HG03342 (cell line): ENCODE data around the gene CES4A.
"Not testable (repeated sequence)": the region's sequence is repeated elsewhere in the genome, so short reads cannot be mapped to it uniquely, and the experiment has no call there.

Experiments used
- ATAC-seq: cut with Tn5 transposase; IDR thresholded peaks from one replicate; pipeline ENCODE4 v1.9.1; 2021; ENCODE audit warnings: mild to moderate bottlenecking, moderate library complexity; ENCODE audit not compliant: unreplicated experiment

The CES4A gene

DNA sequence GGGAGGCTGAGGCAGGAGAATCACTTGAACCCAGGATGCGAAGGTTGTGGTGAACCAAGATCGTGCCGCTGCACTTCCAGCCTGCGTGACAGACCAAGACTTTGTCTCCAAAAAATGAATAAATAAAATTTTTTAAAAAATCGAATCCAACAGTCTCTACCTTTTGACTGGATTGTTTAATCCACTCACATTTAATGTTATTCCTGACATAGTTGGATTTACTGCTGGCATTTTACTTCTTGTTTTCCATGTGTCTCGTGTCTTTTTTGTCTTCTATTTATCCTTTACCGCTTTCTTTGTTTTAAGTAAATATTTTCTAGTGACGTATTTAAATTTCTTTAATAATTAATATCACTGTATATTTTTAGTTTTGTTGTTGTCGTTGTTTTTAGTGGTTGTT, 5.4 kb upstream of the CES4A start:
- ATAC-seq: no peak

DNA sequence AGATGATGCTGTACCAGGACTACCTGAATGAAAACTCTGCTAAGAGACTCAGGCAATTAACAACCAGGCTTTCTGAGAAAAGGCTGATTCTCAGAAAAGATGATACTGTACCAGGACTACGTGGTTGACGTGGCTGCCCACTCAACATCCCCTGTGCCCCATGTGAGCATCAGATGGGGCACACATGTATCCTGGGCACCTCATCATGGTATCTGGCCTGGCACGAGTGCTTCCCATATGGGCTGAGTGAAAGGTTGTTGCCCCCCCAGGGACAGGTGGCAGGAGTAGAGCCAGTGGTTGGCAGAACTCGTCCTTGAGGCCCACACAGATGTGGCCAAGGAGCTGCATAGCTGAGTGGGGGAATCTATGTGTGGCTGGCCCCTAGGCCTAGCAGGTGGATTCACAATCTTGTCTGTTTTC, 3.5 kb upstream of the CES4A start:
- no peak for ATAC-seq

DNA sequence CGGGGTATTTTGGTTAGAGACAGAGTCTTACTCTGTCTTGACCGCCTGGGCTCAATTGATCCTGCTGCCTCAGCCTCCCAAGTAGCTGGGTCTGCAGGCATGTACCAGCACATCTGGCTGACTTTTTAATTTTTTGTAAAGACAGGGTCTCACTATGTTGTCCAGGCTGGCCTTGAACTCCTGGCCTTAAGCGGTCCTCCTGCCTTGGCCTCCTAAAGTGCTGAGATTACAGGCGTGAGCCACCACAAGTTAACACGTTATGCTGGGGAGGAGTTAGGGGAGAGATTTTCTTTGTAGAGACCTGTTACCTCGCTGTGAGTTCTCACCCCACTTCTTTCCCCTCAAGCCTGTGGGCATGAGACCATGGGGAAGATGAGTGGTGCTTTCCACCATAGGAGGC, 1.8 kb upstream of the CES4A start:
- no peak for ATAC-seq

DNA sequence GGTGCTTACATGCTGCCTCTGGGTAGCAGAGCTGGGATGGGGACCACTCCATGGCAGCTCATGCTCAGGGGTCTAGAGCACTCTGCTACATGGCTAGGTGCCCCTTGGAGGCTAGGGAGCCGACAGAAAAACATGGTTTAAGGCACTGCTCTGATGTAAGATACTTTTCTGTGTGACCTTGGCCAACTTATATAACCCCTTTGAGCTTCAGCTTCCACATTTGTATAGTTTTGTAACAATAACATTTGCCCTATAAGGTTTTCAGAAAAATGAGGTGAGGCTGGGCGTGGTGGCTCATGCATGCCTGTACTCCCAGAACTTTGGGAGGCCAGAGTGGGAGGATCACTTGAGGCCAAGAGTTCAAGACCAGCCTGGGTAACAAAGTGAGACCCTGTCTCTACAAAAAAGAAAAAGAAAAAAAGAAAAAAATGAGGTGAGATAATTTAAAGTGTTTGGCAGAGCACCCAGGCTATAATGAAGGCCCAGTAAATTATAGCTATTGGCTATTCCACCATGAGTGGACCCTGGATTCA, 3.2 kb downstream of the CES4A start:
- ATAC-seq: no peak

DNA sequence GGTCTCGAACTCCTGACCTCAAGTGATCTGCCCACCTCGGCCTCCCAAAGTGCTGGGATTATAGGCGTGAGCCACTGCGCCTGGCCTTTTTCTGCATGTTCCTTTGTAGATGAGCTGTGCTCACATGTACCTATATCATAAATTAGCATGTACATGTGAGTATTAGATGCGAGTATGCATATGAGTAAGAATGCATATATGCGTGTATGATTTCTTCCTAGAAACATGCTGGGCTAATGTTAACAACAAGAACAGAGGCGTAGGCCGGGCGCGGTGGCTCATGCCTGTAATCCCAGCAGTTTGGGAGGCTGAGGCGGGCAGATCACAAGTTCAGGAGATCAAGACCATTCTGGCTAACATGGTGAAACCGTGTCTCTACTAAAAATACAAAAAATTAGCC, 5.2 kb downstream of the CES4A start:
- not testable (repeated sequence) for ATAC-seq

DNA sequence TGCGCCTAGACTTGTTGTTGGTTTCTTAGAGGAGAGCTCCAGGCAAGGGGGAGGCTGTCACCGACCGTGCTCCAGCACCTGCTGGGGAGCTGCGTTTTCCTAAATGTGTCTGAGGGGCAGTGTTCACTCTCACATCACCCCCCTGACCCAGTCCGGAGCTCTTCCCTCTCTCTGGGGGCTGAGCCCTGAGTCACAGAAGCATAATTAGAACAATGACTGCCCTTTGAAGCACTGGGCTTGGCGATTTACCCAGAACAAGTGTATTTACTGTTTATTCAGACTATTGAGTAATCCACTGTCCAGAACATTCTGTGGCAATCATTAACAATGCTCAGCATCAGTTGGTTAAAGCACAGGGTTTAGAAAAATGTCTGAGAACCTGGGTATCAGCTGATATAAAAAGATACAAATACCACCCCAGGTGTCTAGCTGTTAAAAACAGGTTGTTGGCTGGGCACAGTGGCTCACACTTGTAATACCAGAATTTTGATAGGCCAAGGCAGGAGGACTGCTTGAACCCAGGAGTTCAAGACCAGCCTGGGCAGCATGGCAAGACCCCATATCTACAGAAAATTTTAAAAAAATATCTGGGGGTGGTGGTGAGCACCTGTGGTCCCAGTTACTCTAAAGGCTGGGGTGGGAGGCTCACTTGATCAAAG, 8.1 kb downstream of the CES4A start:
- ATAC-seq: no peak

DNA sequence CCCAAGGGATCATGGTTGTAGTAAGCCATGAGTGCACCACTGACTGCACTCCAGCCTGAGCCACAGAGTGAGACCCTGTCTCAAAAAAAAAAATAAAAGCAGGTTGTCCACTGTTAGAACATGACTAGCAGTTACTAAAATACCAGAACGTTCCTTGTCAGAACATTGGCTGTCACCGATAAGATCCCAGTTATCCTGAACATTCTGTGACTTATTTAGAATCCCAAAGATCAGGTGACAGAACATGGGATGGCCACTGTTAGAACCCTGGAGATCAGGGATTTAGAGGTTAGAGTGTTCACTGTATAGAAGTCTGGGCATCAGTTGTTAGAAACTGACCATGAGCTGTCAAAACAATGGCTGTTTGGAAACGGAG, 8.6 kb downstream of the CES4A start:
- ATAC-seq: no peak

DNA sequence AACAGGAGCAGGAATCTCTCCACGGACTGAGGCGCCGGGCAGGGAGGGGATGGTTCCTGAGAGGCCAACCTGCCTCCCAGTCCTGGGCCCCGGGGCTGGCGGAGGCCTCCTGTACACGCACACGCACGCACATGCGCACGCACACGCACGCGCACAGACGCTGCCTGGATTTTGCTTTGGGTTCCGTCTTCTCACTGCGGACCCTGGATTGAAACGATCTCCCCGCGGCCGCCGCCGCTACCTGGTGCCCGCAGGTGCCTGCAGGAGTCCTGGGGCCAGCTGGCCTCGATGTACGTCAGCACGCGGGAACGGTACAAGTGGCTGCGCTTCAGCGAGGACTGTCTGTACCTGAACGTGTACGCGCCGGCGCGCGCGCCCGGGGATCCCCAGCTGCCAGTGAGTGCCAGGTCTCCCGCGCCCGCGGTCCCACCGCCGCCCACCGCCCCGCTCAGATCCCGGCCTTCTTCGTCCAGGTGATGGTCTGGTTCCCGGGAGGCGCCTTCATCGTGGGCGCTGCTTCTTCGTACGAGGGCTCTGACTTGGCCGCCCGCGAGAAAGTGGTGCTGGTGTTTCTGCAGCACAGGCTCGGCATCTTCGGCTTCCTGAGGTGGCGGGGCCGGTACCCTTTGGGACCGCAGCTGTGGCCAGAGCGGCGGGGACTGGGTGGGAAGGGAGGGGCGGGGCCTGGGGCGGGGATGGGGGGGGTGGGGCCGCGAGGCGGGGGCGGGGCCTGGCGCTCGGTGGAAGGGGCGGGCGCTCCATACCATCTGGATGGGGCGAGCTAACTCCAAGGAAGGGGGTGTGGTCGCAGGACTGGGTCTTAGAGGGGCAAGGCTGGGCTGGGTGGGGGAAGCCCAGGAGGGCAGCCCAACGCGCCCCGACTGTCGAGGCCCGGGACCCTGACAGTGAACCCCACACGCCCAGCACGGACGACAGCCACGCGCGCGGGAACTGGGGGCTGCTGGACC, 12.3 kb downstream of the CES4A start:
- no peak for ATAC-seq

DNA sequence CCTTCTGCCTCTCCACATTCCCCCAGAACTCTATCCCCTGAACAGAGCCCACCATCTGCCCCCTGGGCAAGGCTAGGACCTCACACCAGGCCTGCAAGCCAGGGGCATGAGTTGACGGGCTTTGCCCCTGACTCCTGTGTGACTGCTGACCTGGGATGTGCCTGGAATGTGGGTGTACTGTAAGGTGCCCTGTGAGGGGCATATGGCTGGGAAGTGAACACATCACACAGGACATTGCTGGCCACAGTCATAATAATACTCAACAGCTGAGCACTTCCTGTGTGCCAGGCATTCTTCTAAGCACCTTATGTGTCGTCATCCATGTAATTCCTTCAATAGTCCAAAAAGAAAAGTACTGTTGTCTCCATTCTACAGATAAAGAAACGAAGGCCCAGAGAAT, 13.3 kb downstream of the CES4A start:
- ATAC-seq: no peak

DNA sequence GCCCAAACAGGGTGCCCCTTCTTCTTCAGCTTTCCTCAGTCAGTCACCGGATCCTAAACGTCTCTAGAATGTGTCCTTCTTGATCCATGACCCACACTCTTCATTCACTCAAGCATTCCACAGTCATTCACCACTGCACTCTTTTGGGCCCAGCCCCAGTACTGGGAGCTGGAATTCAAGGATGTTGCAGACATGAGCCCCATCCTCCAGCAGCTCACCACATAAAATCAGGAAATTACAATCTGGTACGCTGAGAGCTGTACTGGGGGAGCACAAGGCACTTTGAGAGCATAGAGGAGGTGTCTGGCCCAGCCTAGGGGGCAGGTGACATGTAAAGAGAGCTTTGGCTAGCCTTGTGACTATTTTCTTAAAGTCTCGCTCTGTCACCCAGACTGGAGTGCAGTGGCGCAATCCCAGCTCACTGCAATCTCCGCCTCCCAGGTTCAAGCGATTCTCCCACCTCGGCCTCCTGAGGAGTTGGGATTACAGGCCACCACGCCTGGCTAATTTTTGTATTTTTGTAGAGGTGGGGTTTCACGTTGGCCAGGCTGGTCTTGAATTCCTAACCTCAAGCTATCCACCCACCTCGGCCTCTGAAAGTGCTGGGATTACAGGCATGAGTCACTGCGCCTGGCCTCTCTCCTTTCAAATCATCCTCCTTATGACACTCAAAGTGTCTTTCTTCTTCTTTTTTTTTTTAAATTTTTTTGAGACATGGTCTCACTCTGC, 18.7 kb downstream of the CES4A start:
- ATAC-seq: no peak

DNA sequence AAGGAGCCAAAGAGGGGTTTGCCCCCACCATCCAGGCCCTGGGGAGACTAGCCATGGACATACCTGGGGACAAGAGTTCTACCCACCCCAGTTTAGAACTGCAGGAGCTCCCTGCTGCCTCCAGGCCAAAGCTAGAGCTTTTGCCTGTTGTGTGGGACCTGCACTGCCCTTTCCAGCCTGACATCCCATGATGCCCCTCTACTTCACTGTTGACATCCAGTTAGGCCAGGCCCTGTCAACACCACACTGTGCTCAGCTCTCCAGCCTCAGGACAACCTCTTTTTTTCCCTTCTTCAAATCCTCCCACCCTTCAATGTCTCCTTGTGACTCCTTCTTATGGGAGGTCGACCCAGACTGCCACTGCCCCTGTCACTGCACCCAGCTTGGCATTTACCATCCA, 20.8 kb downstream of the CES4A start:
- no peak for ATAC-seq

DNA sequence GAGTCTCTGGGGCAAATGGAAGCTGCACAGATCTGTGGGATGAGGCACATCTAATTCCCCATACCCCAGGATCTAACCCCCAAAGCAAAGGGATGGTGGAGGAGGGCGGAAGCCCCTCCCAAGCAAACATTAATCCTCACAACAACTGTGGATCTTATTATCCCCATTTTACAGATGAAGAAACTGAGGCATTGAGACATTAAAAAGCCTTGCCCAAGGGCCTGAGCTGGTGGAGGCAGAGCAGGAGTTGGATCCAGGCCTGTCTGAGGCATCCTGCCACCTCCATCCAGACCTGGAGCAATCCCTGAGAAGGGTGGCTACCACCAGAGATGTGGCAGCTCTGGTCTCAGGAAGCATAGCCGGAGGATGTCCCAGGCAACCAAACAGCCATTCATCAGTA, 22.9 kb downstream of the CES4A start:
- ATAC-seq: no peak

DNA sequence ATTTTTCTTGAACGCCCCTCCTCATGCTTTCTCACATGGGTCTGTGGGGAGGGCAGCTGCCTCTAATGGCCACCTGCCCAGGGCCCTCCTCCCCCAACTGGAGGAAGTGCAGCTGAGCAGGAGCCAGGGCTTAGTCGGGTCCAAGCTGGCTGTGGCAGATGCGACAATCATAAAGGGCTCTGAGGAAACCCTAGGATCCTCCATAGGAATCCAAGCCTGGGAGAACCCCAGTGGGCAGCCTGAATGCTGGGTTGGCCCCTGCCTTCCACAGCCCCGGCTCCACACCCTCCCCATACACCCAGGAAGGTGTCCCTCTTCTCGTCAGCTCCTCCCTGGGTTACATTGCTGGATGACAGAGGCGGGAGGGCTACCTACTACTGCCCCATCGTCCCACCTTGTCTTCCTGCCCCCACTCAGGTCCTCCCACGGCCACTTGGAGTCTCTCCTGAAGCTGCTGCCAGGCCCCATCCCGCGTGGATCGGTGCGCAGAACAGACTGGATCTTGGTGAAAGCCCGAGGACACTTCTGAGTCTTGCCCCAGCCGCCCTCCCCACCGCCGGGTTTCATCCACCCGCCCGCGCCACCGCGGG, 24.9 kb downstream of the CES4A start:
- ATAC-seq: no peak

DNA sequence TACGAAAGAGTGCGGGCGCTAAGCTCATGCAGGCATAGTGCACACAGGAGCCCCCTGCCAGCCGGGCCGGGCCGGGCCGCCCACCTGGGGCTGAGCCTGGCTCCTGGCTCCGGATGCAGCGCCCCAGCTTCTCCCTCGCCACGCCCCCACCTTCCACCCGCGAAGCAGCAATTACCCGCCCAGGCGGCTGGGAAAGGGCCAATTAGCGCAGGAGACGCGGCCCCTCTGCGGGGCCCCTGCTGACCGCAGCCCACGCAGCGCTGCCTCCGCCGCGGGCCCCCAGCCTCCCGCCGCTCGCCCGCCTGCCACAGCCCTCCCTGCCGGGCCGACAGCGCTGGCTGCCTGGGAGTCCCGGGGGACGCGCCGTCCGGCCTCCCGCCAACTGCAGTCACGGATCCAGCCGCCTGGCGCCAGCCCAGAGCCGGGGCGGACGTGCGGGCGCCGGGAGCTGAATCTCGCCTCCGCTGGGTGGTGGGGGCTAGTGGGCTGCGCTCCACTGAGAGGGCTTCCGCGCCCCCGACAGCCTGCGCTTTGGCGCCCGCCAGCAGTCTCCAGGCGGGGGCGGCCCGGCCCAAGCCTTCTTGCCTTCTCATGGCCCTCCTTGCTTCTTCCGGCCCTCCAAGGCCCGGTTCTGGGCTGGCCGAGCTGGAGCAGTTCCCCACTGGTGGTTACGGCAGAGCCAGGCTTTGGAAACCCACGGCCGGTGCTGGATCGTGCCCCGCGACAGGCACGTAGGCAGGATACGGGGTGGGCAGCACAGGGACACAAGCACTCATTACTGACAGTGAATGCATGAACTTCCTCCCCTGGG, 25.6 kb downstream of the CES4A start:
- ATAC-seq: peak; percentile 37

DNA sequence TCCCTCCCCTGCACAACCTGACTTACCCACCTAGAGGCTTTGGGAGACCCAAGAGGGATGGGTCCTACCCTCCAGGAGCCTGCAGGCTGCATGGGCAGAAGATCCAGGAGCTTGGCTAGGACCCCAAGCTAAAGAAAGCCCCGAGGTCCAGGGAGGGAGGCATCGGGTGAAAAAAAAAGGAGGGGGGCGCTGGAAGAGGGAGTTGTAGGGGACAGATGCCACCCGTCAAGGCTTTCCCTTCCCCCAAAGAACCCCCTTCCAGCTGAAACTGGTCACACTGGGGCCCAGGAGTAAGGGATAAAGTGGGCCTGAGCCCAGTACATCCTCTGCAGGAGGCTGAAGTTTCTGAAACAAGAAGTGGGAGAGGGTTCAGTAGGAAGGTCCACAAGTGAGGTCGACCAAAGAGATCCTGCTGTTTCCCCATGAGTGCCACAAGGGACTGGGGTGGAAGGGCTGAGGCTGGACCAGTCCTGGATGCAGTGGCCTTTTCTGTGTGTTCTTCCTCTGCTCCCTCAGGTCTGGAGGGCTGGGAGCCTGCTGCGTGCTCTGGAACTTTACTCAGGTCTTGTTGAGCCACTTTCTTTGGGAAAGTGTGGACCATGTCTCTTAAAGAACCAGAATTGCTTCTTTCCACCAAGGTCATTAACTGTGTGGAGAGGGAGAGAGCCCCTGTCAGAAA, 26.4 kb downstream of the CES4A start:
- ATAC-seq: no peak

DNA sequence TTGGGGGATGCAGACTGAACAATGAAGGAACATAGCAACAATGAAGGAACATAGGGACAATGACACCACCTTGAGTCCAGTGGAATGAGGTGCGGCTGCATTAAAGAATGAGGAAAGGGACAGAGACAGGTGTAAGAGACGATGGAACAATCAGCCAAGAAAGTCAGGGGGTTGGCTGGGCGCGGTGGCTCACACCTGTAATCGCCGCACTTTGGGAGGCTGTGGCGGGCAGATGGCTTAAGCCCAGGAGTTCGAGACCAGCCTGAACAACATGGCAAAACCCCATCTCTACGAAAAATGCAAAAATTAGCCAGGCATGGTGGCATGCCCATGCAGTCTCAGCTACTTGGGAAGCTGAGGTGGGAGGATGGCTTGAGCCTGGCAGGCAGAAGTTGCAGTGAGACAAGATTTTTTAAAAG, 26.9 kb downstream of the CES4A start:
- ATAC-seq: no peak

DNA sequence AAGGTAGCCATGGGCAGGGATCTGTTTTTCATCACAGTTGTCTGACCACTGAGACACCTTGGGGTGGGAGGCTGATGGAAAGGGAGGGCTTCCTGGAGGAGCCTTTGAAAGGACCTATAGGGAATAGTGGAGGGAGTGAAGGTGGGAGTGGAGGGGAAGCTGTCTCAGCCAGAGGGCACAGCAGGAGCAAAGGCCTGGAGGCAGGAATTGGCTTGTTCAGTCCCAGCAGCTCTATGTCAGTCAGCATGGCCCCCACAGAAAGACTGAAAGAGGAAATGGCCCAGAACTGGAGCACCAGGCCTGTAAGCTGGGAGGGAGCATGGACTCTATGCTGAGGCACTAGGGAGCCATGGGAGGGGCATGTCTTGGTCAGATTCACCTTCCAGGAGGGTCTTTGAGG, 27.8 kb downstream of the CES4A start:
- no peak for ATAC-seq

DNA sequence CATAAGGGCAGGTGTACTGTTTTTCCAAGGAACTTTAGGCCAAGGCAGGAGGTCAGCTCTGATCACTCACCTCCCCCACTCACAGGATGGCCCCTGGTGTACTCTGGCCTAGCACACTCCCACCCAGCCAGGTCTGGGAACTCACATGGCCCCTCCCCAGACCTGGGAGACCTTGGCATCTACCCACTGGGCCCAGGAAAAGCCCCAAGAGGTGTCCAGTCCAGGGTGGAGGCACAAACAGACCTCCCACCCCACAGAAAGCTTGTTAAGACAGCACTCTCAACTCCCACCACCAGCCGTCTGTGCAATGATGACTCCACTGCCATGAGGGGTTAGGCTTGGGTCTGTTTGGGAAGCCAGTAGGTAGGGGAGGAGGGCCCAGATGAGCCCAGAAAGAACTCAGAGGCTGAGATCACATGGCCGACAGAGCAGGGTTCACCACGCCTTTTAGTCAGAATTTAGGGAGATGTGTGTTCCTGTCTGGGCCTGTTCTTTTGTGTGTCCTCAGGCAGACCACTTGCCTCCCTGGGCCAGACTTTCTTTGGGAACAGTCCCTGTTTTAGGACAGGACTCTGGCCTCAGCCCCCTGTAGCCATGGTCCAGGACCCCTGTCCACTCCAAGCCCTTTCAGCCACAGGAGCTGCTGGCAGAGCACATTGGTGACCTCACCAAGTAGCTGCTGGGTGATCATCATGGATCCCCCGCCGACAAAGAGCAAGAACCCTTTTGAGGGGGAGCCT, 28.5 kb downstream of the CES4A start:
- no peak for ATAC-seq

DNA sequence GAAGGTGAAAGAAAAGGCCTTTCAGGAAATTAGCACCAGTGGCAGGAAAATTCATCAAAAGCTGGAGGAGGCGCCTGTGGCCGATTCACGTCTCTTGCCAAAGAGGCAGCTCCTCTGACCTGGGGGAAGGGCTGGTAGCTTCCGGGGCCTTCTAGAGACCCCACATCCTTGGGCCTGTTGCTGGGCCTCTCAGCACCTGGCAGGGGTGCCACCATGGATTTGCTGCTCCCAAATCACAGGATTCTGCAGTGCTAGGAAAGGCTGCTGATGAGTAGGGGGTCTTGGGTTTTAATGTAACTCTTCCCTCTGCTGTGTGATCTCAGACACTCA, 29.0 kb downstream of the CES4A start:
- ATAC-seq: no peak
